ENCODE measurements around the gene DPP6. TPM values are rescaled to one million over a fixed set of nuclear protein-coding genes. Genes with fewer than 3 reads are reported as not detected.

DPP6 gene
- total and polyA plus RNA-seq, 2 experiments from 2014 or later = not detected

GRCh38 chr7:154577141-154577873 is 525.1 kb downstream of the DPP6 start (continued):
- no peak for TF ChIP-seq ZNF462 (CRISPR knock-in tag; IDR thresholded peaks at IDR 0.05)
- TF ChIP-seq, protein P1, sequence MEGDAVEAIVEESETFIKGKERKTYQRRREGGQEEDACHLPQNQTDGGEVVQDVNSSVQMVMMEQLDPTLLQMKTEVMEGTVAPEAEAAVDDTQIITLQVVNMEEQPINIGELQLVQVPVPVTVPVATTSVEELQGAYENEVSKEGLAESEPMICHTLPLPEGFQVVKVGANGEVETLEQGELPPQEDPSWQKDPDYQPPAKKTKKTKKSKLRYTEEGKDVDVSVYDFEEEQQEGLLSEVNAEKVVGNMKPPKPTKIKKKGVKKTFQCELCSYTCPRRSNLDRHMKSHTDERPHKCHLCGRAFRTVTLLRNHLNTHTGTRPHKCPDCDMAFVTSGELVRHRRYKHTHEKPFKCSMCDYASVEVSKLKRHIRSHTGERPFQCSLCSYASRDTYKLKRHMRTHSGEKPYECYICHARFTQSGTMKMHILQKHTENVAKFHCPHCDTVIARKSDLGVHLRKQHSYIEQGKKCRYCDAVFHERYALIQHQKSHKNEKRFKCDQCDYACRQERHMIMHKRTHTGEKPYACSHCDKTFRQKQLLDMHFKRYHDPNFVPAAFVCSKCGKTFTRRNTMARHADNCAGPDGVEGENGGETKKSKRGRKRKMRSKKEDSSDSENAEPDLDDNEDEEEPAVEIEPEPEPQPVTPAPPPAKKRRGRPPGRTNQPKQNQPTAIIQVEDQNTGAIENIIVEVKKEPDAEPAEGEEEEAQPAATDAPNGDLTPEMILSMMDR (conservative IDR thresholded peaks at IDR 0.05; ENCODE audit: low read depth in 2 of 2) = no peak

DNA sequence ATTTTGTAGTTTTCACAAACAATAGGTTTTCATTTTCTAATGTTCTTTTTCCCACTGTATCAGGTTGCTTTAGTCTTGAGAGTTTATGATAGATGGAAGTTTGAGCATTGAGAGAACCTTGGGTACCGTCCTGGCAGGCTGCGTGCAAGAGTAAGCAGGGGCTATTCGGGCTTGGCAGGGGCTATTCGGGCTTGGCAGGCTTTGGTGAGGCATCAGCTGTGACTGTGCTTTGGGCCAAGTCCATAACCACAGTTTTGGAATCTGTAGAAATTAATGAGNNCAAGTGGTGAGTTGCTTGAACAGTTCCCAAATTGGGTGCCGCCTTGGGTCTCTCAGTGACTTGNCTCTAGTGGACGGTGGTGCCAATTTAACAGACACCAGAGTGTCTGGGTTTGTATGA is 526.1 kb downstream of the DPP6 start:
- DNase-seq (ENCODE audit: low spot score) = no peak
- TF ChIP-seq, protein P1 (conservative IDR thresholded peaks at IDR 0.05; ENCODE audit: low read depth in 2 of 2) = no peak
- TF ChIP-seq NANOG (IDR thresholded peaks at IDR 0.05; ENCODE audit: borderline replicate concordance) = no peak
- TF ChIP-seq ZNF114 (CRISPR knock-in tag; IDR thresholded peaks at IDR 0.05) = no peak
- TF ChIP-seq, protein P2, sequence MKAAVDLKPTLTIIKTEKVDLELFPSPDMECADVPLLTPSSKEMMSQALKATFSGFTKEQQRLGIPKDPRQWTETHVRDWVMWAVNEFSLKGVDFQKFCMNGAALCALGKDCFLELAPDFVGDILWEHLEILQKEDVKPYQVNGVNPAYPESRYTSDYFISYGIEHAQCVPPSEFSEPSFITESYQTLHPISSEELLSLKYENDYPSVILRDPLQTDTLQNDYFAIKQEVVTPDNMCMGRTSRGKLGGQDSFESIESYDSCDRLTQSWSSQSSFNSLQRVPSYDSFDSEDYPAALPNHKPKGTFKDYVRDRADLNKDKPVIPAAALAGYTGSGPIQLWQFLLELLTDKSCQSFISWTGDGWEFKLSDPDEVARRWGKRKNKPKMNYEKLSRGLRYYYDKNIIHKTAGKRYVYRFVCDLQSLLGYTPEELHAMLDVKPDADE (IDR thresholded peaks at IDR 0.05) = no peak
- TF ChIP-seq EZH2 (IDR thresholded peaks at IDR 0.05; ENCODE audit: low read depth, unreplicated experiment) = no peak
- TF ChIP-seq POLR2AphosphoS5 (IDR thresholded peaks at IDR 0.05; ENCODE audit: low read depth) = no peak
- no peak for TF ChIP-seq ZNF331 (CRISPR knock-in tag; IDR thresholded peaks at IDR 0.05; ENCODE audit: low read depth)

More for the DNA sequence above, 526.1 kb downstream of the DPP6 start:
- H3K9me2 ChIP-seq (ENCODE audit: insufficient read depth) = no peaks in the 10 kb centered on the region
- no peaks in the 10 kb centered on the region for H3K27me3 ChIP-seq (ENCODE audit: insufficient read depth)
- no peak overlapping the region for H3K27ac ChIP-seq (ENCODE audit: low read depth)
- H3F3A ChIP-seq (replicated peaks; ENCODE audit: low read depth) = peaks cover 6% of the 10 kb centered on the region; the same call in 1 of the 2 replicates
- no peak for ATAC-seq
- no peak overlapping the region for H3K4me3 ChIP-seq
- no peaks in the 10 kb centered on the region for H3K4me1 ChIP-seq (ENCODE audit: insufficient read depth)
- H3K79me2 ChIP-seq (replicated peaks; ENCODE audit: insufficient read depth) = no peaks in the 10 kb centered on the region
- peaks cover 2% of the 10 kb centered on the region; the same call in 2 of the 3 replicates for H3K4me1 Mint-ChIP-seq
- H3K4me2 ChIP-seq = no peak overlapping the region
- no peak overlapping the region for H3K4me3 Mint-ChIP-seq
- no peak overlapping the region for H3K27ac Mint-ChIP-seq
- peaks cover 2% of the 10 kb centered on the region; the same call in 1 of the 3 replicates for H3K9me3 Mint-ChIP-seq
- H3K36me3 Mint-ChIP-seq (ENCODE audit: low read depth) = no peaks in the 10 kb centered on the region; the same call in 1 of the 3 replicates
- peaks cover 3% of the 10 kb centered on the region for H3K27me3 Mint-ChIP-seq (ENCODE audit: insufficient read depth, low read depth, poor library complexity)
- no peaks in the 10 kb centered on the region for H3K36me3 ChIP-seq (ENCODE audit: insufficient read depth)
- no peak overlapping the region for H2AFZ ChIP-seq
- no peaks in the 10 kb centered on the region for H4K20me1 ChIP-seq (replicated peaks; ENCODE audit: insufficient read depth)
